ENCODE data around the gene FAAP20.

FAAP20 gene

DNA sequence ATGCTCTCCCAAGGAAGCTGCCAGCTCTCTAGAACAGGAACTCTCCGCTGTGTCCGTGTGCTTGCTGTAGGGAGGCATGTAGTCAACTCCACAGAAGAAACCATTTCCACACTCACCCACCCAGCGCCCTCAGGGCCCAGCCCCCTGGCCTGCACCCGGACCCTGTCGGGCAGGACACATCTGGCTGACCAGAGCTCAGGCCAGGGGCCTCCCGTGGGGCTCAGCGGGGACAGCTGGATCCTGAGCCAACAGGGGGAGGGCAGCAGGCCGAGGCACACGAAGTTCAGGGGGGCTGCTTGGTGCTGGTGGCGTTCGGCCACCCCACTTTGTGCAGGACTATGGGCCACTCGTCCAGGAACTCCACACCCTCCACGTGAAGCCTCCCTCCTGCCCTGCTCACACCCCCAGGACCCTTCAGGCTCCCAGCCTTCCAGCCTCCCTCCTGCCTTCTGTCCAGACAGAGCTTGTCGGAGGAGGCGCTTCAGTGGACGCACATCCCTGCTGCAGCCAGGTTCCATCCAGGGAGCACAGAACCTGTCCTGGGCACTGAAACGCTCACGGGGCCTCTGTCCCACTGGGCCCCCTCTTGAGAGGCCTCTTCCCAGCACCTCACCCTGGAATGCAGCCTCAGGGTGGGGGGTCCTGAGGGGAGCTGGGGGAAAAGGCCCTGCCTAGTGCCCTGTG, 15.0 kb upstream of the FAAP20 start:
- no peak for DNase-seq

DNA sequence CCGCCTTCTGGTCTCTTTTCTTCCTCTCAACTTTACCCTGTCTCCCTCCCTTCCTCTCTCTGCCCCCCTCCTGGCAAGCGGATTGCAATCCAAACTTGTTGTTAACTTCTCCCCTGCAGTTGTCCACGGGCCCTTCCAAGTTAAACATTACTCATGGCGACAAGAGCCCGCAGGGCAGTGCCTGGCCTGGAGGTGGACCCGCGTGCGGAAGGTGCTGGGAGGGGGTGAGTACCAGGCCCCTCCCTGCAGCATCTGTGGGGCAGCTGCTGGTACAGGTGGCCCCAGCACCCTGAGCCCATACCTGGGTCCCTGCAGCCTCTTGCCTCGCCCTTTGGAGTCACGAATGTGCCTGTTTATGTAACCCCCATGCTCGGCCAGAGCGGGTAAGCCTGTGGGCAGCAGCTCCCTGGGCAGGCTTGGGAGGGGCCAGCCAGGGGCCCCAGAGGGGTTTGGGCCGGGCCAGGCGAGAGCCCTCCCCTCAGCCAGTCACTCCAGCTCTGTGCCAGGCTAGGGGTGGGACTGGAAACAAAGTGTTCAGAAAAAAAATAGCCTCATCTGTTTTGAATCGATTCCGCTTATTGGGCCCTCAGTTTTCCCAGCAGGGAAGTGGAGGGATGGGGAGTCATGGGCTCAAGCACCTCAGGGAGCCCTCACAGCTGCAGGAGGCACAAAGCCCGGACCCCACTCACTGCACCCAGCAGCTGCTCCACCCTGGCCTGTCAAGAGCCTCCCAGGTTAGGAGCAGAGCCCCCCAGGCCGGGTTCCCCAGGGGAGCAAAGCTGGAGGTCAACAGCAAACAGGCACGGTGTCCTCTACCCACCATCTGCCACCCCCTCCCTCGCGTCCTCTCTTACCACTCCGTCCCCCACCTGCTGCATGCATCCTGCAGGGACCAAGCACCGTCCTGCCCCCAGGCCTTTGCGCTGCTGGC, 14.0 kb upstream of the FAAP20 start:
- peak; percentile 80 for DNase-seq

DNA sequence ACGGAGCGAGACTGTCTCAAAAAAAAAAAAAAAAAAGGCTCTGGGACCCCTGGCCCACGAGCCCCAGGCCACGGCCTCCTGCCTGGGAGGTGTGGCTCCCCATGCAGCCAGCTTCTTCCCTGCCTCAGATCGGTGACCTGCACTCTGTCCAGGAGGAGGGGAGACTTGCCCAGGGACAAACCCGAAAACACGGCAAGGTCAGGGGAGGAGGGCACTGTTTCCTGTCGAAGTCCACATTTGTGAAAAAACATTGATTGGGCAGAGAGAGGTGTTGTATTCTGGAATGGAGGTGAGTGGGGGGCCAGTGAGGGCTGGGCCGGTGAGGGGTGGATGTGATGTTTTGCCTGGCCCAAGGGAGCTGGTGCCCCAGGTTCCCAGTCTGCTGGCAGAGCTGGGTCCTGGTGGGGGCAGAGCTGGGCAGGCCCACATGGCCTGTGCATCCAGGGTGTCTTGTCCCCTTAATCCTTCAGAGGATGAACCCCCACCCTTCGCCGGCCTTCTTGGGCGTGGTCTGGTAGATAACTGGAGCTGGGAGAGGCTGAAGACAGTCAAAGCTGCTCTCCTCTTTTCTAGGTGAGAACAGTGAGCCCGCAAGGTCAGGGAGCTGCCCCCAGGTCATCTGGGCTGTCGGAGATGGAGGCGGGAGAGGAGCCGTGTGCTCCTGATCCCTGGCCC, 12.4 kb upstream of the FAAP20 start:
- DNase-seq, result no peak

DNA sequence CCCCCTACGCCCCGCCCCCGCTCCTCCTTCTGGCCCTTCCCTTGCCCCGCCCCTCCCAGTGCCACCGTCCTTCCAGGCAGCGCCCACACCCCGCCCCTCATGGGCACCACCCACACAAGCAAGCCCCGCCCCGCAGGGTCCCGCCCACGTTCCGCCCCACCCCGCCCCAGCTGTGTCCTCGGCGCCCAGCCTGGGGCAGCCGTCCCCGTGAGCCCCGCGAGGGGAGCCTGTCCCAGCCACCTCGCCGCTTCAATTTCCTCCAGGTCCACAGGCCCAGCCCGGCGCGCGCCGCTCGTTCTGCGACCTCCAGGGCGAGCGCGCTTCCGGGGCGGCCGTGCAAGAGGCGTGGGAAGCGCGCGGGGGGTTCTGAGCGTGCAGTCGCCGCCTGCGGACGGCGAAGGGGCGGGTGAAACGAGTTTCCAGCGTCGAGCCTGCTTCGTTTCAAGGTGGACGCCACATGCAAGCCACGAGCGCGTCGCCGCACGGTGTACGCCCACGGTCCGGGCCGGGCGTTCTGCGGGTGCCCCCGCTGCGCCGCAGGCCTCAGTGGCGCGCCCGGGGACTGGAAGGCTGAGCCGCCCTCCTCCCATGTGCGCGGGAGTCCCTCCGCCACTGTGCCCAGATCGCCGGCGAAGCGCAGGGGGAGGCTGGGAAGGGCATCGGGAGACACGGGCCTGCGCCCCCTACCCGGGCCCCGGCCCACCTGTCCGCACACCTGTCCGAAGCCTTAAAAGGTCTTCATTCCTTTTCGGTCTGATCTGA, 10.8 kb upstream of the FAAP20 start:
- peak; percentile 94 for DNase-seq

DNA sequence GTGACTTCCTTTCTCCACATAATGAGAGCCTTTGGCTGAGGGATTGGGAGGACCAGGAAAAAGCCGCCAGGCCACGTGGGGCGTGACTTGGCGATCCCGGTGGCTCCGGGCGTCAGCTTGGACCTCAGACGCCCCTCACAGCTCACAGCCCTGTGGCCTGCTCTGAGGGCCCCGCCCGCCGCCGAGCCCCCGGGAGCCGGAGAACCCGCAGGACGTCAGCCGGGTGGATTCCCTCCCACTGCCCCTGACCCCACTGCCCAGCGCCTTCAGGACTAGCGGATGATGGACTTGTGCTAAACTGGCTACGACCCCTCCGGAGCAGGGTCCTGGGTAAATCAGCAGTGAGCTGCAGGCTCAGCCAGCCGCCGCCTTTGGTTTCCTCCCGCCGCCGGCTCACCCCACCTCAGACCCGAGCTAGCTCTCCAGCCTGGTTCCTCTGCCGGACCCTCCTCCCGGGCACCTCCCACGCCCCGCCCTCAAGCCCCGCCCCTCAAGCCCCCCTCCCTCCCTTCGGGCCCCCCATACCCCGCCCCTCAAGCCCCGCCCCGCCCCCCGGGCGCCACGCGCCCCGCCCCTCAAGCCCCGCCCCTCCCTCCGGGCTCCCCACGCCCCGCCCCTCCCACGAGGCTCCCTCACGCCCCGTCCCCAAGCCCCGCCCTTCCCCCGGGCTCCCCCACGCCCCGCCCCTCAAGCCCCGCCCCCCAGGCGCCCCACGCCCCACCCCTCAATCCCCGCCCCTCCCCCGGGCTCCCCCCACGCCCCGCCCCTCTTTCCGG, 10.0 kb upstream of the FAAP20 start:
- DNase-seq, result peak; percentile 74

DNA sequence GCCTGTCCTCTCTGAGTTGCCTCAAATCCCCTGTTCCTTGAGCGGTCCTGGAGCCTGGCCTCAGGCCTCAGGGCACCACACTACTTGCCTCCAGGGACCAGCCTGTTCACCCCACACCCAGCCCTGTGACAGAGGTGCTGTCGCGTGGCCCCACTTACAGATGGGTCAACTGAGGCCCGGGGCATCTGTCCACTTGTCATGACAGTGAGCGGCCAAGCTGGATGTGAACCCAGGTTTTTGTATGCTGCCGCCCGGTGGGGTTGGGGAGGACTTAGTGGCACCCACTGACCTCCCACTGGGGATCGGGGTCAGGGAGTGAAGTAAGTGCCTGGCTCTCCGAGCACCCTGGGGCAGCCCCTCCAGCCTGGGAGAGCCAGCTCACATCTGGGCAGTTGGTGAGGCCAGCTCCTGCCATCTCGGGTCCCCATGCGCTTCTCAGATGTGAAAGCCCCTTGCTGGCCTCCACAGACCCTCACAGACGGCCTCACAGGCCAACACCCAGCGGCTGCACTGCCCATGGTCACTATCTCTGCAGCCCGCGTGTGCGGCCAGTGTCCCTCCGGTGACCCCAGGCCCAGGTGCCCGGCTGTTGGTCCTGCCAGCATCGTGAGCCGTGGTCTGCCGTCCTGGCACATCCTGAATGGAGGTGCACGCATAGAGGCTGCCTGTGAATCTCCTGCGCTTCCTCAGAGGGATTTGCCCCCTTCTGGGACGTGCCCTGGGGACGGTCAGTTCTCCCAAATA, 9.3 kb upstream of the FAAP20 start:
- no peak for DNase-seq

DNA sequence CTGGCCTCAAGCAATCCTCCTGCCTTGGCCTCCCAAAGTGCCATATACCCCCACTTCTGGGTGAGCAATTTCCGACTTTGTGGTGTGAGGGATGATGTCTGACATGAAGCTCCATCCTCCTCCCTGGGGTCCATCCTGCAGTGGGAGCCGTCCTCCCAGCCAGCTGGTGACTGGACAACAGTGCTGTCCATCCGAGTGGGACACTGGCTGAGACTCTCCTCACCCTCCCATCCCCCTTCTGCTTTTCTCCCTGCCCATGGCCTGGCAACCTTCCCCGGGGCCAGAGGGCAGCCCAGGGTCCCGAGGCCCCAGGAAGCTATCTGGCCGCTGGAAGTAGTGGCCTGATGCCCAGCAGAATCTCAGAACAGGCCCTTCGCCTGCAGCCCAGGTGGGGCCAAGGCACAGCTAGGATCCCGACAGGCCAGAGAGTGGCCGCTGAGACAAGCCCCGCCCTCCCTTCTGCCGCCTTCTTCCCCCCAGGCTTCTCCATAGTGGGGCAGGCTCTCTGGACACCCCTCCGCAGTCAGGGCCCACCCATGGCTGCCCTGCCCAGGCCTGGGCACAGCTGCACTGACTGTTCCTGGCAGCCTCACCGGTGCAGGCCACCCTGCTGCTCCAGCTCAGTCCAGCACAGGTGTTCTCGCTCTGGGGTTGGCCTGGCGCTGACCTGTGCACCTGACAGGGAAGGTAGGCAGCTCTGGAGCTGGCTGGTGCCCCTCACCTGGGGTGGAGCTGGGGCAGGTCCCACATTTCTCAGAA, 8.4 kb upstream of the FAAP20 start:
- DNase-seq, result no peak

DNA sequence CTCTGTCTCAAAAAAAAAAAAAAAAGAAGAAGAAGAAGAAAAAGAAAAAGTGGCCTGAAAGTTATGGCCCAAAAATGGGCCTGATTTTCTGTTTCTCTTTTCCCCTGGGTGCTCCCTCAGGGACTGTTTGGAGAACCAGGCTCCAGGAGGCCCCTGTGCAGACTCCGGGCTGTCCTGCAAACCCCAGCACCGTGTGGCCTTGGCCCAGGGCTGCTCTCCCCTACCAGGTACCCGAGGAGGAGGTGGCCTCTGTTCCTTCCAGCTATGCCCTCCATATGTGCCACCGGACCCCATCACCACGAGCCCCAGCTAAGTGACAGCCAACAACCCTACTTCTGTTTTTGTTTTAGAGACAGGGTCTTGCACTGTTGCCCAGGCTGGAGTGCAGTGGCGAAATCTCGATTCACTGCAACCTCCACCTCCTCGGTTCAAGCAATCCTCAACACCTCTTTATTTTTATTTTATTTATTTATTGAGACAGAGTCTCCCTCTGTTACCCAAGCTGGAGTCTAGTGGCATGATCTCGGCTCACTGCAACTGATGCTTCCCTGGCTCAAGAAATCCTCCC, 7.5 kb upstream of the FAAP20 start:
- DNase-seq, result no peak

DNA sequence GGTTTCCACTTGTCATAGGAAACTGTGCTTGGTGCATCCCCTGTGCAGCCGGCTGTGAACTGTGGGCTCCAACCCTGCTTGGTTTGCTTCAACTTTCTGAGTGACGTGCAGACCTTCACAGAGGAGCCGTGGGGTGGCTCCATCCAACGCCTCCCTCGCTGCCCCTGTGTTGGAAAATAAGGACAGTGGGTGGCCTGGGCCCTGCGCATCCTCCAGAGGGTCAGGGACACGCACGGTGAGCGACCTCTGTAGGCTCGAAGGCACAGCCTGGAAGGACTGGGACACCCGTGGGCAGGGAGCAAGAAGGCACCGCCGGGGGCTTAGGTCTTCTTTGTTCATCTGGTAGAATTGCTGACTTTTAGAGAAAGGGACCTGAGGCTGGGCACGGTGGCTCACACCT, 6.5 kb upstream of the FAAP20 start:
- DNase-seq, result no peak

DNA sequence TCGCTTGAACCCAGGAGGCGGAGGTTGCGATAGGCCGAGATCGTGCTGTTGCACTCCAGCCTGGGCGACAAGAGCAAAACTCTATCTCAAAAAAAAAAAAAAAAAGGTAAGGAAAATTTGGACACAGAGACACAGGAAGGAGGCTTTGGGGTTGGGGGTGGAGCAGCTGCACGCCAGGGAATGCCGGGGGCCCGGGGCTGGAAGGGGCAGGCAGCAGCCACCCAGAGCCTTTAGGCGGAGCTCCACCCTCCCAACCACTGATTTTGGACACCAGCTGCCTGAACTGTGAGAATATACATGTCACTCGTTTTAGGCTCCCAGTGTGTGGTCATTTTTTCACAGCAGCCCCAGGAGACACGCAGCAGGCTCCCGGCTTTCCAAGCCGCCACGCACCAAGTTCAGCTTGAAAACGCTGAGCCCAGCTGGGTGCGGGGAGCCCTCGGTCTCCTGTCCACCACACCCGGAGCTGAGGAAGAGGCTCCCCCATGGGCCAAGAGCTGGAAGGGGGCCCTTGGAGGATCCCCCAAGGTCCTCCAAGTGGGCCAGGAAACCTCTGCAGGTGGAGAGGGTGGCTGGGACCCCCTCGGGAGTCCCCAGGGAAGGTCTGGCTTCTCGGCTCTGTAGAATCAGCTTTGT, 5.9 kb upstream of the FAAP20 start:
- DNase-seq, result no peak

DNA sequence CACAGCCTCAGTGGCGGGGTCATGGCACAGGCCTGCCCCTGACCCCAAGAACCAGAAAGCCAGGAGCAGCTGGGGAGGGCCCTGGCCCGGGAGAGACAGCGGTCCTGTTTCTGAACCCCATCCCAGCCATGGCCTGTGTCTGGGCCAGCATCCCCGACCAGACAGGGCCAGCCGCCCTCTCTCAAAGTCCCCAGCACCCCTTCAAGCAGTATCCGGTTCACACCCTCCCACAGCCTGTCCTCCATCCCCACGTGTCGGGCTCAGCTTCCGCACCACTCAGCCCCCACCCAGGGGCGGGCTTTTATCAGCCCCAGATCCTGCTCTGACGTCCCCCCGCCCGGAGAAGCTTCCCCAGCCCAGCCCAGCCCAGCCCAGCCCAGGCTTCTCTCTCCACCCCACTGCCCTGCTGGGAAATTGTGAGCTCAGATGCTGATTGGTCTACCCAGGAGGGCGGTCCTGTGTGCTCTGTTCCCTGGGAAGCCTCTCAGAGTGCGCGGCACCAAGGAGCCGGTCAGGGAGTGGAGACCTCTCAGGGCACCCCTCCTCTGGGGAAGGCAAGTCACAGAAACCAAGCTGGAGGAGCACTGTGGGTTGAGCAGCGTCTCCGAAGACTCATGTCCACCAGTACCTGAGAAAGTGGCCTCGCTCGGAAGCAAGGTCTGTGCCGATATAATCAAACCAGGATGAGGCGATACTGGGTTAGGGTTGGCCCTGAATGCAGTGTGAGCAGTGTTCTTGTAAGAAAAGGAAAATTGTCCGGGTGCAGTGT, 4.7 kb upstream of the FAAP20 start:
- peak; percentile 93 for DNase-seq

DNA sequence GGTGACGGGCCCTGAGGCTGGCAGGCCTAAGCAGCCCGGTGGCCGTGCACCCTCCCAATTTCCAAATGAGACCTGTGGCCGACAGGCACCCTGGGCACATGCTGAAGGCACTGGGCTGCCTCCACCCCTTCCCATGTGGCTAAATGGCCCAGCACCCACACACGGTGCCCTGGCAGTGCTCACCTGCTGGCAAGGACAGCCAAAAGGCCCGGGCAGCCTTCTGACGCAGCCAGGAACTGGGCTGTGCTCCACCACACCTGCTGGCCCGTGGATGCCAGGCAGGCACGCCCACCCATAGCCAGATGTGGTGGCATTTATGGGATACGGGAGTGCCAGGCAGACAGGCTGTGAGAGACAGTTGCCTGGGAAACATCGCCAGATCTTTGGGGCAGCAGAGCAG, 4.0 kb upstream of the FAAP20 start:
- no peak for DNase-seq

DNA sequence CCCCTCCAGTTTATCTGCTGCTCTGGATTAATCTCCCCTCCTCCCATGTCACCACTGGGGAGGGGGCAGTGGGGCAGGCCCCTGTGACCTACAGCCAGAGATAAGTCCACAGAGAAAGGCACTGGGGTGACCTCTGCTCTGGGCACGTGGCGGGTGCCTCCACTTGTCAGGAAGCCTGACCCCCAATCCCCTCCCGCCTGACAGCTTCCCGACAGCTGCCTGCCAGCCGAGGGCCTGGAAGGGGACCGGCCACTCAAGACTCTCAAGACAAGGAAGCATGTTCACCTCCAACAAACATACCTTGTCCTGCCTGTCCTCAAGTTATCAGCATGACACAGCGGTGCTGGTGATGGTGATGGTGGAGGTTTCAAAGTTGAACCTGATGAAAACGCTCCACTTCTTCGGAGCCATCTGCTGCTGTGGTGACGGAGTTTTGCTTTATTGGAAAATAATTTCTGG, 3.2 kb upstream of the FAAP20 start:
- no peak for DNase-seq

DNA sequence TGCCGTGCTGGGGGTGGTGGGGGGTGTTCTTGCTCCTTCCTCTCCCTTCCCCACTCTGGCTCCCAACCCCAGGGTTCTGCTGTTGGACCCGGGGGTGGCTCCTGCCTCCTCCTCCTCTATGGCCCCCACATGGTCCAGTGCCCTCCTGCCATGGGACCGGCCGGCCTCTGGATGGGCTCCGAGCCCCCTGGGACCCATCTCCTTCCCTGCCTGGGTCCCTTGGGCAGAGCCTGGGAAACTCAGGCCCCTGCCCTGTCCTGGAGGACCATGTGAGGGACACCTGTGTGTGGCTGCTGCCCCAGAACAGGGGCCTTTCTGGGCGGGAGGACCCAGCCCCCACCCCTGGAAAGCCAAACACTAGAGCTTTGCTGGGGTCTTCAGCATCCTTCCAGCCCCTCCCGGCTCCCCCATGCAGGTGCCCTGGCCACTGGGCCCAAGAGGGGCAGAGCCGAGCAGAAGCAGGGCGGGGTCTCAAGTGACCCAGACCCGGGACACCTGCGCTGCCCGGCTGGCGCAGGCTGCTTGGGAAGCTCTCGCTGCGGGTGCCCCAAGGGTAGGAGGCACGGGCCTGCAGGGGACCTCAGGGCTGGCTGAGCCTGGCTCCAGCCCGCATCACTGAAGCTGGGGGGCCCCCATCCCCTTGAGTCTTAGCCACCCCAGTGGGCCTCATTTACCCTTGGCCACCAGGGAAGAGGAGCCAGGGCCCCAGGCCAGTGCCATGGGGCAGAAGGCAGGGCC, 2.5 kb upstream of the FAAP20 start:
- no peak for DNase-seq

DNA sequence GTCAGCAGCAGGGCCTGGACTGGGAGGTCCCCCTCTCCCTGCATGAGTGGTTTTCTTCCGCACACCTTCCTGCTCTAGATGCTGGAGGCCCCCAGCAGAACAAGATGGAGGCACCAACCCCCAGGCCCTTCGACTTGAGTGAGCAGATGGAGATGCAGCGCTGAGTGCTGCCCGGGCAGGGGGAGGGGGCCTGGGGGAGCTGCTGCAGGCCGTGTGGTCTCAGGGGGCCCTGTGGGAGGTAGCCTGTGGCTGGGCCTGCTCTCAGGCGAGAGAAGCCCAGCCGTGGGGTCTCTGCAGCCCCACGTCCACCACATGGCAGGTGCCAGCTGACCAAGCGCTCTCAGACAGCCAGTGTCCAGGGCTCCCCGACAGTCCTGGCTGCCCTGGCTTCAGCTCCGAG, 1.2 kb upstream of the FAAP20 start:
- DNase-seq, result no peak

DNA sequence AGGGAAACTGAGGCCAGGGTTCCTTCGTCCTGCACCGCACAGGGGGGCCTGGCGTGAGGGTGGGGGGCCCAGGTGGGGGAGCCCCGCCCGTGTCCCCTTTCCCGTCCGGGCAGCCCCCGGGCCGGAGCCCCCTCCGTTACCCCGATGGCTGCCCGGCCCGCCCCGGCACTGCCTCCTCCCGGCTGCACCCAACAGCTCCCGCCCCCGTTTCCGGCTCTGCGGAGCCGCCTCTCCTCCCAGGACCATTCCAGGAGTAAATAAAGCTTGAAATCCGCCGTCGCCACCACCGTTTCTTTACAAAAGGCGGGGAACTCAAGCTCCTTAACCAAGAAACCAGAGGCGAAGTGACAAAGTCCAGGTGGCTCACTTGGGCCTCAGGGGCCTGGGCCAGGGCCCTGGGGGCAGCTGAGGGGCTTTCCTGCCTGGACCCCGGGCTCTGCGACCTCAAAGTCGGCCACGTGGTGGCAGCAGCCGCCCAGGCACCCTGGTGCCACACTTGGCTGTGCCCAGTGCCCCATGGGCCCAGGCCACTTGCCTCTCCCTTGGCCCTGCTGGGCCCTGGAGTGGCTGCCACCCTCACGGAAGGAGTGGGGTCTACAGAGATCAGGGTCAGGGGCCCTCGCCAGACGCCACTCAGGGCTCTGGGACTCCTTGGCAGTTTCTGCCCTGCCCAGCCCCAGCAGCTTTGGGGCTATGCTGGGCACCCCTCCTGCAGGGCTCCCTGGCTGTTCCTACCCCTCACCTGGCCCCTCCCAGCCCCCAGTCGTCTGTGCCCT, 514 bp upstream of the FAAP20 start:
- peak; percentile 87 for DNase-seq
